Measurements from ENCODE around the gene NUP98.

DNA sequence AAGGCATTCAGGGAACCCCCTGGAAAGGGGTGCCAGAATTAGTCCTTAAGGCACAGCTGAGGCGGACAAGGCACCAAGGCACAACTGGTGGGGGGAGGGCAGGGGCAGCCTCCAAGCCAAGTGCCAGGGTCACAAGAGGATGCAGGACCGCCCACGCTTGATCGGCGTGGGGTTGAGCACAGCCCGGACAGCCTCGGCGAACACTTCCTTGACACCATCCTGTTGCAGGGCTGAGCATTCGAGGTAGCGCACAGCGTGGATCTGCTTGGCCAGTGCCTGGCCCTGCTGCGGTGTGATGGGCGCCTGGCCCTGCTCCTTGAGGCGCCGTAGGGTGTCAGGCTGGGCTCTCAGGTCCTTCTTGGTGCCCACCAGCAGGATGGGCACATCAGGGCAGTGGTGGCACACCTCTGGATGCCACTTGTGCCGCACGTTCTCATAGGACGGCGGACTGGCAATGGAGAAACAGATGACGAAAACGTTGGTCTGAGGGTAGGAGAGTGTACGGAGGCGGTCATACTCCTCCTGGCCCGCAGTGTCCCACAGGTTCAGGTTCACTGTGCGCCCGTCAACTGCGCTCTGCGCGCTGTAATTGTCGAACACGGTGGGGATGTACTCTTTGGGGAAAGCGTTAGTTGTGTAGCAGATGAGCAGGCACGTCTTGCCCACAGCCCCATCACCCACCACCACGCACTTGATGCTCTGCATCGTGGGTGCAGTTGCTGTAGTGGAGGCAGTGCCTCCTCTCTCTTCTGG lies 30.3 kb upstream of the NUP98 start:
- TF ChIP-seq, protein P1, sequence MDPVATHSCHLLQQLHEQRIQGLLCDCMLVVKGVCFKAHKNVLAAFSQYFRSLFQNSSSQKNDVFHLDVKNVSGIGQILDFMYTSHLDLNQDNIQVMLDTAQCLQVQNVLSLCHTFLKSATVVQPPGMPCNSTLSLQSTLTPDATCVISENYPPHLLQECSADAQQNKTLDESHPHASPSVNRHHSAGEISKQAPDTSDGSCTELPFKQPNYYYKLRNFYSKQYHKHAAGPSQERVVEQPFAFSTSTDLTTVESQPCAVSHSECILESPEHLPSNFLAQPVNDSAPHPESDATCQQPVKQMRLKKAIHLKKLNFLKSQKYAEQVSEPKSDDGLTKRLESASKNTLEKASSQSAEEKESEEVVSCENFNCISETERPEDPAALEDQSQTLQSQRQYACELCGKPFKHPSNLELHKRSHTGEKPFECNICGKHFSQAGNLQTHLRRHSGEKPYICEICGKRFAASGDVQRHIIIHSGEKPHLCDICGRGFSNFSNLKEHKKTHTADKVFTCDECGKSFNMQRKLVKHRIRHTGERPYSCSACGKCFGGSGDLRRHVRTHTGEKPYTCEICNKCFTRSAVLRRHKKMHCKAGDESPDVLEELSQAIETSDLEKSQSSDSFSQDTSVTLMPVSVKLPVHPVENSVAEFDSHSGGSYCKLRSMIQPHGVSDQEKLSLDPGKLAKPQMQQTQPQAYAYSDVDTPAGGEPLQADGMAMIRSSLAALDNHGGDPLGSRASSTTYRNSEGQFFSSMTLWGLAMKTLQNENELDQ (CRISPR knock-in tag; IDR thresholded peaks at IDR 0.05; ENCODE audit: borderline replicate concordance) = no peak
- no peak for TF ChIP-seq MYC (CRISPR knock-in tag; IDR thresholded peaks at IDR 0.05; ENCODE audit: borderline replicate concordance)
- no peak for TF ChIP-seq CCAR2 (optimal IDR thresholded peaks at IDR 0.05; ENCODE audit: low read depth, low read length)
- TF ChIP-seq, protein P2, sequence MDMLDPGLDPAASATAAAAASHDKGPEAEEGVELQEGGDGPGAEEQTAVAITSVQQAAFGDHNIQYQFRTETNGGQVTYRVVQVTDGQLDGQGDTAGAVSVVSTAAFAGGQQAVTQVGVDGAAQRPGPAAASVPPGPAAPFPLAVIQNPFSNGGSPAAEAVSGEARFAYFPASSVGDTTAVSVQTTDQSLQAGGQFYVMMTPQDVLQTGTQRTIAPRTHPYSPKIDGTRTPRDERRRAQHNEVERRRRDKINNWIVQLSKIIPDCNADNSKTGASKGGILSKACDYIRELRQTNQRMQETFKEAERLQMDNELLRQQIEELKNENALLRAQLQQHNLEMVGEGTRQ (IDR thresholded peaks at IDR 0.05; ENCODE audit: low read depth, low read length) = no peak
- TF ChIP-seq, protein P2 (CRISPR knock-in tag; IDR thresholded peaks at IDR 0.05; ENCODE audit: borderline replicate concordance) = no peak
- no peak for TF ChIP-seq ZNF501 (CRISPR knock-in tag; IDR thresholded peaks at IDR 0.05)
- TF ChIP-seq ARID2 (CRISPR knock-in tag; IDR thresholded peaks at IDR 0.05; ENCODE audit: borderline replicate concordance) = no peak
- TF ChIP-seq FOXO4 (CRISPR knock-in tag; conservative IDR thresholded peaks at IDR 0.05) = no peak
- no peak for TF ChIP-seq CBFB (CRISPR knock-in tag; IDR thresholded peaks at IDR 0.05)
- TF ChIP-seq SKIL (CRISPR knock-in tag; IDR thresholded peaks at IDR 0.05; ENCODE audit: borderline replicate concordance) = no peak
- no peak for TF ChIP-seq PPARG (CRISPR knock-in tag; conservative IDR thresholded peaks at IDR 0.05)
- no peak for TF ChIP-seq CTCF (CRISPR knock-in tag; IDR thresholded peaks at IDR 0.05)
